HG03280 (cell line): ENCODE data around the gene SERPINB7.

Source experiments
- ATAC-seq: cut with Tn5 transposase; IDR thresholded peaks from one replicate; pipeline ENCODE4 v1.9.1; 2021; ENCODE audit warnings: mild to moderate bottlenecking, moderate library complexity; ENCODE audit not compliant: unreplicated experiment

The SERPINB7 gene

DNA sequence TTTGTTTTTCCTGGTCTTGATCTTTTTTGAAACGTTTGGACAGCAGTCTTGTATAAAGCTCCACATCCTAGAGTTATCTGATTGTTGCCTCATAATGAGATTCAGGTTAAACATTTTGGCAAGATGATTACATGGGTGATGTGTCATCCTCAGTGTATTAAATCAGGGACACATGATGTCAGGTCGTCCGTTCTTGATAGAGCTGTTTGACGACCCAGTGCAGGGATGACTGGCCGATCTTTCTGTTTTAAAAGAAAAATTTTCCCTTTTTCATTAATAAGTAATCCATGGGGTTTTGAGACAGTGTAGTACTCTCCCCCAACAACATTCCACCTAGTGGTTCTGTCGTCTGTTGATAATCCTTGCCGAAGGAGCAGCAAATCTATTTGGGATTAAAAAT, 67.8 kb downstream of the SERPINB7 start:
- no peak for ATAC-seq

DNA sequence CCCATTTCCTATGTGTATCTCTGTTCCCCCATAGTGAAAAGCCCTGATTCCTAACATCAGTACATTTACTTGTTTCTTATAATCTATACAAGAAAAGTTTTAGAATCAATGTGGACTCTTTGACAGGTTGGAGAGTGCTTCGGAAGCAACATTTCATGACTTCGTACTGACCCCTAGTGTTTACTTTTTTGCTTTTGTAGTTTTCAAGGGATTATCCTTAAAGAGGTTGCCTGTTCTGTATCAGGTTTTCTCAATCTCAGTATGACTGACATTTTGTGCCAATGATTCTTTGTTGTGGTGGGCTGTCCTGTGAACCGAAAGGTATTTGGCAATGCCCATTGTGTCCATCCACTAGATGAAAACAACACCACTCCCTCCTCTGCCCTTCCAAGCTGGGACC, 69.0 kb downstream of the SERPINB7 start:
- peak; percentile 47 for ATAC-seq

DNA sequence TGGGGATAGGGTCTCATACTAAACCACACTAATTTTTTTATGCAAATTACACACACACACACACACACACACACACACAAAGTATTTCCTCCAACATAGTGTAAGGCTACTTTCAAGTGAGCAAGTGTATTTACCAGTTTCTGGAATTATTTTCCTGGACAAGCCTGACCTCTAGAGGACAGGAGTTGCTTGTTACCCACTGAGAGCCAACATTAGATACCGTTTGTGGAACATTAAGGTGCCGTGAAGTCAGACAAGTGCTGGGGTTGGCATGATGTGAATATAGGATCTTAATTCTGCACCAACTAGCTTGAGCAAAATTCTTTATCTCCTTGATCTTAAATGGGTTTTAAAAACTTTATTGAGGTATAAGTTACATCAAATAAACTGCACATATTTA, 72.9 kb downstream of the SERPINB7 start:
- peak; percentile 55 for ATAC-seq

DNA sequence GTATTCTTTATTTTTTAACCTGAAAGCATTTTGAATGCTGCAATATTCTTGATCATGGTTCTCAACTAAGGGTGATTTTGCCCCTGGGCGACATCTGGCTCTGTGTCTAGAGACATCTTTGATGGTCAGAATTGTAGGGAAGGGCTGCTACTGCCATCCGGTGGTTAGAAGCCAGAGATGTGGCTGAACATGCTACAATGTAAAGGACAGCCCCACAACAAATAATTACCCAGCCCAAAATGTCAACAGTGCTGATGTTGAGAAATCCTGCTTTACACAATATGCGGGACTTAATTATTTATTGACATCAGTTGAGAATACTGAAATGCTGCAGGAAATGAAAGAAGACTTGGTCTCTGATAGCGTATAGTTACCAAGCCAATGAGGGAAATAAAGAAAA, 74.8 kb downstream of the SERPINB7 start:
- peak; percentile 47 for ATAC-seq

DNA sequence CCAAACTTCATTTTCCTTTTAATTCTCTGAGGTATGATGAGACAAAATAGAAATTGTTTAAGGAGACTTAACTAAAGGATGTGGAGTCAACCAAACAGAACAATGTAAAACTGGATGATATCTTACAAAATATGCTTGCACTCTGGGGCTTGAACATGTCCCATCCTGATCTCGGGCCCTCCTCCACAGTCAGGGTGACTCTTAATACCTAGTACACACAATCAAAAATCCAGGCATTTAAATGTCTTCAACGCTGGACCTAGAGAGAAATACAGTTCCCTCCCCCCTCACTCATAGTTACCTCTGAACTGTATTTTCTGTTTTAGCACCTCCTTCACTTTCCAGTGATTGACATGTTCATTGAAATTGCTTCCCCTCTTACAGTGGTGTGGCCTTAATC, 75.4 kb downstream of the SERPINB7 start:
- no peak for ATAC-seq
